GM10266 (cell line): ENCODE data around the gene TOMM5.

Source experiments
- DNase-seq: peaks from one replicate; pipeline ENCODE4 v3.0.0; 2012; ENCODE audit errors: extremely low spot score
- TF ChIP-seq, protein P1 (sequence below): IDR thresholded peaks from 2 replicates; pipeline ENCODE4 v1.5.1; 2012; ENCODE audit warnings: mild to moderate bottlenecking, low read depth; ENCODE audit not compliant: control insufficient read depth, insufficient read depth; ENCODE audit errors: missing control alignments

TOMM5 gene

DNA sequence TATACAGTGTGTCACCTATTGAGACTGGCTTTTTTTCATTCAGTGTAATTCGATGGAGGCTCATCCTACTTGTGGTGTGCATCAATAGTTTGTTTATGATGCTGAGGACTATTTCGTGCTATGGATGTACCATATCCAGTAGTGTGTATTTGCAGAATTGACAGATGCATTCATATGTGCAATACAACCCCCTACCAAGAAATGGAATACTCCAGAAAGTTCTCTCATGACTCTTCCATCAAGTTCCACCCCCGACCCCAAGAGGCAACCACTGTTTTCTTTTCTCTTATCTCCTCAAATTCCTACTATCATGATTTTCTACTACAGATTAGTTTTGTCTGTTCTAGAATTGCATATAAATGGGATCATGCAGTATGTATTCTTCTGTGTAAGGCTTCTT is 38.1 kb downstream of the TOMM5 start:
- DNase-seq: no peak
- TF ChIP-seq, protein P1, sequence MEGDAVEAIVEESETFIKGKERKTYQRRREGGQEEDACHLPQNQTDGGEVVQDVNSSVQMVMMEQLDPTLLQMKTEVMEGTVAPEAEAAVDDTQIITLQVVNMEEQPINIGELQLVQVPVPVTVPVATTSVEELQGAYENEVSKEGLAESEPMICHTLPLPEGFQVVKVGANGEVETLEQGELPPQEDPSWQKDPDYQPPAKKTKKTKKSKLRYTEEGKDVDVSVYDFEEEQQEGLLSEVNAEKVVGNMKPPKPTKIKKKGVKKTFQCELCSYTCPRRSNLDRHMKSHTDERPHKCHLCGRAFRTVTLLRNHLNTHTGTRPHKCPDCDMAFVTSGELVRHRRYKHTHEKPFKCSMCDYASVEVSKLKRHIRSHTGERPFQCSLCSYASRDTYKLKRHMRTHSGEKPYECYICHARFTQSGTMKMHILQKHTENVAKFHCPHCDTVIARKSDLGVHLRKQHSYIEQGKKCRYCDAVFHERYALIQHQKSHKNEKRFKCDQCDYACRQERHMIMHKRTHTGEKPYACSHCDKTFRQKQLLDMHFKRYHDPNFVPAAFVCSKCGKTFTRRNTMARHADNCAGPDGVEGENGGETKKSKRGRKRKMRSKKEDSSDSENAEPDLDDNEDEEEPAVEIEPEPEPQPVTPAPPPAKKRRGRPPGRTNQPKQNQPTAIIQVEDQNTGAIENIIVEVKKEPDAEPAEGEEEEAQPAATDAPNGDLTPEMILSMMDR: no peak

DNA sequence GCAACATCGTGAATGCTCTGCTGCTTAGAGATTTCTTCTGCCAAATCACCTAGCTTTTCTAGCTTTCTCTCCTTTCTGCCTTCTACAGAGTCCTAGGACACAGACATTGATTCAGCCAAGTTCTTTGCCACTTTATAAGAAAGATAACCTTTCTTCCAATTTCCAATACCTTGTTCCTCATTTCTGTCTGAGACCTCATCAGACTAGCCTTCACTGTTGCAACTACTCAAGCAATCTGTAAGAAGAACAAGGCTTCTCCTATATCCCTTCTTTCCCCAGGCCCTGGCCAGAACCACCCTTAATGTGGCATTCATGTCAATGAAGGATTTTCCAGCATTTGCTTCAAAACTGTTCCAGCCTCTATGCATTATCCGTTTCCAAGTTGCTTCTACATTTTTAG is 40.5 kb downstream of the TOMM5 start:
- DNase-seq: no peak
- TF ChIP-seq, protein P1: no peak

DNA sequence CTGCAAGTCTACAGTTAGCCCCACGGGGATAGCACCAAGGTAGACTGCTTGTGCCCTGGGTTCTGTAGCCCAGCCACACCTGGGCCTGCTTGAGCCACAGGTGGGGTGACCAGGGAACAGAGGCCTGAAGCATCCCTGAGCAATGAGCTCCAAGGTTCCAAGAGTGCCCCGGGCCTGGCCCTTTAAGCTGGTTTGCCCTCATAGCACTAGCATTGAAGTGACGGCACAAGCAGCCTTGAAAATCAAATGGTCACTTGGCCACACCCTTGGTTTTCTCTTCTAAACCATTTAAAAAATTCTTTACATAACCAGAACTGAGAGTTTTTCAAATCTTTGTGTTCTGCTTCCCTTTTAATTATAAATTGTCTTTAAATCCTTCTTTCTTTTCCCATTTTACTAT is 40.9 kb downstream of the TOMM5 start:
- TF ChIP-seq, protein P1: no peak
- DNase-seq: no peak

DNA sequence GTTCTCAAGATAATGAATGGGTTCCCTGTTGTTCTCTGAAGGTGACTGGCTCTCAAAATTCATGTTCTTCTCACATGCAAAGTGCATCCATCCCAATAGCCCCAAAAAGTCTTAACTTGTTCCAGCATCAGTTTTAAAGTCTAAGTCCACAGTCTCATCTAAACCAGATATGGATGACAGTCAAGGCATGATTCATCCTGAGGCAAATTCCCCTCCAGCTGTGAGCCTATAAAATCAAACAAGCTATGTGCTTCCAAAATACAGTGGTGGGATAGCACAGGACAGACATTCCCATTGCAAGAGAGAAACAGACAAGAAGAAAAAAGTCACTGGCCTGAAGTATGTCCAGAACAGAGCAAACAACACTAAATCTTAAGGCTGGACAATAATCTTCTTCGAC is 41.6 kb downstream of the TOMM5 start:
- TF ChIP-seq, protein P1: no peak
- no peak for DNase-seq

DNA sequence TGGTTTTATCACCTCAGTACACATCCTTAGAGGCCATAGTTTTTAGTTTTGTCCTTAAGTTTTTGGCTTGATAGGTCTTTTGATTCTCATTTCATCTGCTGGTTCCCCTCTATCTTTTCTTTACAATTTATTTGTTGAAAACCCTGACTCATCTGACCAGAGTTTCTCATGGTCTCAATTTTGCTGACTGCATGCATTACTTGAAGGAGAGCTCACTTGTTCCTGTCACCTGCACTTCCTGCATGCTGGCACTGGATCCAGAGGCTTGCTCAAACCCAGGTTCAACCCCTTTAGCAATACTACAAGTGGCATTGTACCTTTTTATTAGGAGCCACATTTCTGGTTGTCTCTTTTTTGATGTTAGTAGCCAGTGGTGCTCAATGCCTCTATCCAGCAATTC is 42.9 kb downstream of the TOMM5 start:
- DNase-seq: no peak
- TF ChIP-seq, protein P1: no peak

DNA sequence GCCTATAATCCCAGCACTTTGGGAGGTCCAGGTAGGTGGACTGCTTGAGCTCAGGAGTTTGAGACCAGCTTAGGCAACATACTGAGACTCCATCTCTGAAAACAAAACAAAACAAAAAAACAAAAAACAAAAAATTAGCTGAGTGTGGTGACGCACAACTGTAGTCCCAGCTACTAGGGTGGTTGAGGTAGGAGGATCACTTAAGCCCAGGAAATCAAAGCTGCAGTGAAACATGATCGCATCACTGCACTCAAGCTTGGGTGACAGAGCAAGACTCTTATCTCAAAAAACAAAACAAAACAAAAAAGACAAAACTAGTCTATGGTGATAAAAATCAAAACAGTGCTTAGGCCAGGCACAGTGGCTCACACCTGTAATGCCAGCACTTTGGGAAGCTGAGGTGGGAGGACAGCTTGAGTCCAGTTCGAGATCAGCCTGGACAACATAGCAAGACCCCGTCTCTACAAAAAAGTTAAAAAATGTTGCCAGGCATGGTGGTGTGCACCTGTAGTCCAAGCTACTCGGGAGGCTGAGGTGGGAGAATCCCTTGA is 45.0 kb downstream of the TOMM5 start:
- no peak for DNase-seq
- TF ChIP-seq, protein P1: no peak

DNA sequence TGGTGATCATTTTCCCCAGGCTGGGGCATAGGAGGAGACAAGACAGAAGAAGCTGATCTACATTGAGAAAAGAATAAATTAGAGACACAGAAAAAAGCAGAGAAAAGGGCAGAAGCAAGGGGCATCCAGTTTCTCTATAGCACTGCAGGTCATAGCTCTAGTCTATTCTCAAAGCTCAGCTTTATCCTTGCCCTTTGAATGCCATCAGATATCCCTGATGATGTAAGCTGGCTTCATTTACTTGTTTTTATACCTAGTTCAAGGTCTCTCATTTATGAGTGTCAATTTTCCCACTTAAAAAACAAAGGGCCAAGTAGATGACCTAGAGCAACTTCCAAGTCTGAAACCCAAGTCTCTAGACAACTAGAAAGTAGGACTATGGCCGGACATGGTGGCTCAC is 48.9 kb downstream of the TOMM5 start:
- no peak for DNase-seq
- TF ChIP-seq, protein P1: no peak
